Upper lobe of left lung (tissue), 4 donors: ENCODE results near the gene BMAL1.

Source experiments
- CTCF ChIP-seq, 6 experiments: fragments of 450-650 bp in 4 of 6; fragments of 200-600 bp in 2 of 6; sonication (generic) in 2 of 6; IDR thresholded peaks; one replicate each; pipeline ENCODE4 v1.5.1; 2016 to 2019; ENCODE audit warnings: antibody characterized with exemption in 6 of 6
- EP300 ChIP-seq, 4 donors: sonication (generic); formaldehyde crosslinking; IDR thresholded peaks; one replicate each; pipeline ENCODE4 v1.5.1; 2017; ENCODE audit warnings: antibody characterized with exemption in 4 of 4, control low read depth in 2 of 4
- POLR2A ChIP-seq, 4 donors: fragments of 450-650 bp; IDR thresholded peaks; one replicate each; pipeline ENCODE4 v1.5.1; 2016 to 2017; ENCODE audit warnings: antibody characterized with exemption in 4 of 4, mild to moderate bottlenecking in 2 of 4

- TF ChIP-seq POLR2A (IDR thresholded peaks at IDR 0.05) (no peak), CTCF (IDR thresholded peaks at IDR 0.05) (no peak), EP300 (IDR thresholded peaks at IDR 0.05) (no peak)
Measured at GRCh38 chr11:13349046-13349445, 71.5 kb downstream of the BMAL1 start.
